ENCODE data around the gene RBM19. TPM values are rescaled to one million over a fixed set of nuclear protein-coding genes. Genes with fewer than 3 reads are reported as not detected.

The RBM19 gene
- total and polyA plus RNA-seq, 10 donors = 13.6 to 46.7 (median 34.5) TPM

DNA sequence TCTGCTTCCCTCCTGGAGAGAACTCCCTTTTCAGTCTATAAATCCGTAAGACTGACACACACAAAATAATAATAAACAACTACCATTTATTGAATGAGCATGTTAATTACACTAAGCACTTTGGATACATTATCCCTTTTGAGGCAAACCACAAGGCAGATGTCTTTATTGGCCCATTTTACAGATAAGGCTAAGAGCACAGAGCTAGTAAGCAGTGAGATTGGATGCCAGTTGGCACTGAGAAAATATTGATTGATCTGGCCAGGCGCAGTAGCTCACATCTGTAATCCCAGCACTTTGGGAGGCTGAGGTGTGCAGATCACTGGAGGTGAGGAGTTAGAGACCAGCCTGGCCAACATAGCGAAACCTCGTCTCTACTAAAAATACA lies 21.9 kb upstream of the RBM19 start:
- WGBS, 5 donors = 79 to 84% (median 83%) methylated on average over 4 of the region's 4 CpGs
- H3K27me3 ChIP-seq (replicated peaks in 1 of 7) = peaks cover 0 to 52% (median 0%) of the 10 kb centered on the region in 7 donors
- no peaks in the 10 kb centered on the region for H3K36me3 ChIP-seq
- no peaks in the 10 kb centered on the region for H3K4me1 ChIP-seq
- no peak overlapping the region for H3K27ac ChIP-seq
- intact Hi-C loops (cut with DNase I; ENCODE audit: low total_unique reads) = loop anchor here (5.0 kb wide), 1 partner anchor 519 kb away; no protein-coding TSS in a partner anchor
- TF ChIP-seq POLR2AphosphoS5 (IDR thresholded peaks at IDR 0.05) = no peak
- TF ChIP-seq CTCF (IDR thresholded peaks at IDR 0.05 in 8 of 11, conservative IDR thresholded peaks at IDR 0.05 in 3 of 11) = no peak
- TF ChIP-seq POLR2A (IDR thresholded peaks at IDR 0.05) = no peak
- H3K4me3 ChIP-seq = no peak overlapping the region
- H3K9me3 ChIP-seq = no peaks in the 10 kb centered on the region
- DNase-seq = no peak

DNA sequence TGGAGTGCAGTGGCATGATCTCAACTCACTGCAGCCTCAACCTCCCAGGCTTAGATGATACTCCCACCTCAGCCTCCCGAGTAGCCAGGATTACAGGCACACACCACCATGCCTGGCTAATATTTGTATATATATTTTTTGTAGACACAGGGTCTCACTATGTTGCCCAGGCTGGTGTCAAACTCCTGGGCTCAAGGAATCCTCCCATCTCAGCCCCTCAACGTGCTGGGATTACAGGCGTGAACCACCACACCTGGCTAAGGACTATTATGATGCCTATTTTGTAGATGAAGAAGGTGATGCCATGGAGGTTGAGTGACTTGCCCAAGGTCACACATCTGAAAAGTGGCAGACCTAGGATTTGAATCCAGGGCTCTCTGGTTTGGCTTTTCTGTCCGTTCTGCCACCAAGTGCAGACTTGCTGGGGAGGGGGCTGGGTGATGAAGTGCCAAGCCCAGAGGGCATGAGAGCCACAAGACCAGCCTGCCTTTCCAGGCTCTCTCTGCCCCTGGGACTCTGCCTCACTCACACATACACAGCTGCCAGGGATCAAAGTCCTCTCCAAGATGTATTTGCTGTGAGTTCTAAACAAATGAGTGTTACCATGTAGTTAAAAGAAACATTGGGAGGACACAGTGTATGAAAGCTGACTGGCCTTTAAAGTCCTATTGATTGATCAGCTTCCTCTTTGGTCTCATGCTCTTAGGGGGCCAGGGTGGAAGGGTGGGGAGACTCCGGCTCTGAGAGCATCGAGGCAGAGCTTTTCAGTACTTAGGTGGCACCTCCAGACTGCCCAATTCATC lies 21.3 kb upstream of the RBM19 start:
- TF ChIP-seq POLR2A (IDR thresholded peaks at IDR 0.05) (no peak), CTCF (IDR thresholded peaks at IDR 0.05 in 8 of 11, conservative IDR thresholded peaks at IDR 0.05 in 3 of 11) (no peak), POLR2AphosphoS5 (IDR thresholded peaks at IDR 0.05) (no peak)
- H3K36me3 ChIP-seq = no peaks in the 10 kb centered on the region
- H3K27ac ChIP-seq = no peak overlapping the region
- 44 to 59% (median 55%) methylated on average over 6 of the region's 6 CpGs for WGBS, 5 donors
- H3K4me3 ChIP-seq = no peak overlapping the region
- DNase-seq = no peak
- no peaks in the 10 kb centered on the region for H3K4me1 ChIP-seq
- intact Hi-C loops (cut with DNase I; ENCODE audit: low total_unique reads) = loop anchor here (5.0 kb wide), 1 partner anchor 520 kb away; no protein-coding TSS in a partner anchor
- H3K27me3 ChIP-seq (replicated peaks in 1 of 7) = peaks cover 0 to 46% (median 0%) of the 10 kb centered on the region in 7 donors
- no peaks in the 10 kb centered on the region for H3K9me3 ChIP-seq

- WGBS, 5 donors = 79 to 88% (median 88%) methylated on average over 4 of the region's 4 CpGs
- peaks cover 0 to 45% (median 0%) of the 10 kb centered on the region in 7 donors for H3K27me3 ChIP-seq (replicated peaks in 1 of 7)
- no peaks in the 10 kb centered on the region for H3K4me1 ChIP-seq
- H3K36me3 ChIP-seq = no peaks in the 10 kb centered on the region
- H3K4me3 ChIP-seq = no peak overlapping the region
- H3K27ac ChIP-seq = no peak overlapping the region
- no peak for TF ChIP-seq POLR2AphosphoS5 (IDR thresholded peaks at IDR 0.05)
- no peak for TF ChIP-seq CTCF (IDR thresholded peaks at IDR 0.05 in 8 of 11, conservative IDR thresholded peaks at IDR 0.05 in 3 of 11)
- TF ChIP-seq POLR2A (IDR thresholded peaks at IDR 0.05) = no peak
- no peaks in the 10 kb centered on the region for H3K9me3 ChIP-seq
- intact Hi-C loops (cut with DNase I; ENCODE audit: low total_unique reads) = no loop called here
- no peak for DNase-seq
These were observed 18.3 kb upstream of the RBM19 start for GRCh38 chr12:113984464-113984863.

DNA sequence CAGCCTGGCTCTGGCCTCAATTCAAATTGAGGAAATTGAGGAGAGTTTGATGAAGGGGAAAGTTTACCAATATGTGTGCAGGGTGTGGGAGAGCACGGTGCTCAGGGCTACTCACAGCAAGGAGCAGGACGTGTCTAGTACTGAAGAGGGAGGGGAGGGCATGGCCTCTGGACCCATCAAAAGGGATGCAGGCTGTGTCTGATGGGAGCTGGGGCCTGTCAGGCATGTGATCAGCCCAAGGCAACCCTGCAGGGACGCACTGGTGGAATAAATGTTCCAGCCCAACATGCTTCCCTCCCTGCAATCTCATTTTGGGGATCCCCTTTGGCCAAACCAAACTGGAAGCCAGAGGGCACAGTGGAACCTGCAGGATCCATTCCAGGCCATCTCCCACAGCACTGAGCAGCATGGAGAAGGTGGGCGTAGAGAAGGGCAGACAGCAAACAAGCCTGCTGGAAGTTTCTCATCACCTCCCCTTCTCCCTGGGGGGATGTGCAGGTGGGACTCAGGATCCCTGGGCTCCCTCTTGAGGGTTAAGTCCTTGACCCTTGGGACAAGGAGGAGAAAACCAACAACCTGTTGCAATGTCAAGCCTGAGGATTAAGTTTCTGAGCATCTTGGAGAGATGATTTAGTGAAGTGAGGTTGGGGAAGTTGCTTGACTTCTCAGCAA lies 17.8 kb upstream of the RBM19 start:
- Histone ChIP-seq H3K4me3 (no peak overlapping the region), H3K9me3 (no peaks in the 10 kb centered on the region), H3K4me1 (no peaks in the 10 kb centered on the region), H3K36me3 (no peaks in the 10 kb centered on the region), H3K27ac (no peak overlapping the region), H3K27me3 (replicated peaks in 1 of 7) (peaks cover 0 to 51% (median 0%) of the 10 kb centered on the region in 7 donors)
- 49 to 62% (median 59%) methylated on average over 4 of the region's 4 CpGs for WGBS, 5 donors
- intact Hi-C loops (cut with DNase I; ENCODE audit: low total_unique reads) = no loop called here
- DNase-seq = no peak
- TF ChIP-seq CTCF (IDR thresholded peaks at IDR 0.05 in 8 of 11, conservative IDR thresholded peaks at IDR 0.05 in 3 of 11) (no peak), POLR2AphosphoS5 (IDR thresholded peaks at IDR 0.05) (no peak), POLR2A (IDR thresholded peaks at IDR 0.05) (no peak)
